22Rv1 (cell line): ENCODE measurements around the gene NUP210.

Experiments used
- CTCF ChIP-seq: fragments of 450-650 bp; IDR thresholded peaks from 2 replicates; pipeline ENCODE4 v1.5.1; 2017; ENCODE audit warnings: mild to moderate bottlenecking
- ZFX ChIP-seq: fragments of 450-650 bp; IDR thresholded peaks from 2 replicates; pipeline ENCODE4 v1.6.1; 2017; ENCODE audit warnings: antibody characterized with exemption, borderline replicate concordance

GRCh38 chr3:13292375-13292774 is 127.7 kb downstream of the NUP210 start:
- TF ChIP-seq CTCF (no peak), ZFX (no peak)
